Measurements from ENCODE around the gene CHAD.
"Not testable (repeated sequence)": the region's sequence is repeated elsewhere in the genome, so short reads cannot be mapped to it uniquely, and the experiment has no call there.

The CHAD gene

DNA sequence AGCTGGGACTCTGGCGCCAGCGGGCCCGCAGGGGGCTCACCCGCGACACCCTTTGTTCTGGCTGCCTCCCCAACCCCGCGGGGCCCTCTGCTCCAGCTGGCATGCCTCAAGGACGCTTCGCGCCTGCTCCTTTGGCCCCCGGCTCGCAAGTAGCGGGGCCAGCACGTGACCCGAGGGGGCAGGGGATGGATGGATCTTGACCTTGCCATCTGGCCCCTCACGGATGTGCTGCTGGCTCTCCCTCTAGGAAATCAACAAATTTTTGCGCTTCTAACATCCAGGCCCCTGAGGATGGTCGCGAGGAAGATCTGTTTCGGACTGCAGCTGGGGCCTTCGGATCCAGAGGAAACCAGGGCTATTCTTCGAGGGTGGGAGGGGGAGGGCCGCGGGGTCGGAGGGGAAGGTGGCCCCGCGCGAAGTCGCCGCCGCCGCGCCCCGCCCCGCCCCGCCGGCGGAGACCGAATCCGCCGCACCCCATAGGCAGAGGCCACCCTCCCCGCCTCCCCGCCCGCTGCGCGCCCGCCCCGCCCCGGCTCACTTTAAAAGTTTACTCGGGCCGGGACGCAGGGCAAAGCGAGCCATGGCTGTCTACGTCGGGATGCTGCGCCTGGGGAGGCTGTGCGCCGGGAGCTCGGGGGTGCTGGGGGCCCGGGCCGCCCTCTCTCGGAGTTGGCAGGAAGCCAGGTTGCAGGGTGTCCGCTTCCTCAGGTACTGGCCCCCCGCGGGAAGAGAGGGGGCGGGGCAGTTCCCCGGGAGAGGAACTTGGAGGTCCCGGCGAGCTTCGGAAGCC, 42.8 kb downstream of the CHAD start, which contains the start of gene ACSF2:
Gene ACSF2 (plus strand): TSS at position 537 of the 790 bp plus-strand sequence. CDS start 44 bp downstream, at position 581.
- no peak for DNase-seq

DNA sequence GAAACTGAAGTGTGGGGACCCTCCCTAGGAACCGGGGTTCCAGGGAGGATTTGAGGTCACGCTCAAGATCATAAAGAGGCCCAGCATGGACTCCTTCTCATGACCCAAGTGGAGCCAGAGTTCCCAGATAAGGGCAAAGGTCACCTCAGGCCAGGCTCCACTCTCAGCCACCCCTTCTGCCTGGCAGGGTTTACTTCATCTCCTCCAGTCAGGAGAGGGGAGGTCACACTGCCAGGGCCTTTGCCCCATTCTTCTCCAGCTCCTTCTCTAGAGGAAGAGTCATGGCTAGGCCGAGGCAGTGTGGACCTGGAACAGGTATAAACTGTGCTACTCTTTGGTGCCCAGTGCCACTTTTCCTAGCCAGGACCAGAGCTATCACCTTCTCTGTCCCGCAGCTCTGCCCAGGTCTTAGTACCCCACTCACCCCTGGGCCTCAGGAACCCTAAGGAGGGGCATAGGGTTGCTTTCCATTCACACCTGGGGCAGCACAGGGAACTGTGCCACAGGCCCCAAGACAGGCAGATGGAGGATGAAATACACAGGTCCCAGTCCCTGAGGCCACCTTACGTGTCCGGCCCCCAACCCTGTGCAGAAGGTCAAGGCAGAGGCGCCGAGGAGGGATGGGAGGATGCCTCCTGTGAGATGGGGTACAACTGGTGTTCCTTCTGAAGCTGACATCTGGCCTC, 43.5 kb downstream of the CHAD start:
- no peak for DNase-seq

DNA sequence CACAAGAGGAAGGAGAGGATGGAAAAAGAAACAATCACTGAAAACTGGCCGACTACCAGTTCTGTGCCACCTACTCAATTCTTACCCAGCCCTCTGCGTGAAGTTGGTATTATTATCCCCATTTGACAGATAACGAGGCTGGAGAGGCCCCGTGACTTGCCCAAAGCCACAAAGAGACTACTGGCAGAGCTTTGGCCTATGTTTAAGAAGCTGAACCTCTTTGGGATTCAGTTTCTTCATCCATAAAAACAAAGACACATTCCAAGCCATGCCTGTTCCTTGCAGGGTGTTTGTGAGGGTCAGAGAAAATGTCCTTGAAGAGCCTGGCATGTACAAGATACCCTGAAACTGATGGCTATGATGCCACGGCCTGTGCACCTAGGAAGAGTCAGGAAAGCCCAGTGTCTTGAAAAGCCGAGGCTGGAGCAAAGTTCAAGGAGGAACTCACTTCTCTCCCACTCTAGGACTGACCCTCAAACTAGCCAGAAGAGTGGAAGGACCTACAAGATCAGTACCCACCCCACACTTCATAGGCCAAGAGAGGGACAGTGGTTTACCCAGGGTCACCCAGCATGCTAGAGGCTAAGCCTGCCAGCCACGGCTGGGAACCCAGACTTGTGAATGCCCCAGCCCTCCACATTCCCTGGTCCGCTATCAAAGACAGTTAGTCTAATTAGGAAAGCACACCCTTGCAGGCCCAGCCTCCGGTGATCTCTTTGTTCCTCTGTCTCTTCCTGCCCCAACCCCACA, 44.3 kb downstream of the CHAD start:
- no peak for DNase-seq

DNA sequence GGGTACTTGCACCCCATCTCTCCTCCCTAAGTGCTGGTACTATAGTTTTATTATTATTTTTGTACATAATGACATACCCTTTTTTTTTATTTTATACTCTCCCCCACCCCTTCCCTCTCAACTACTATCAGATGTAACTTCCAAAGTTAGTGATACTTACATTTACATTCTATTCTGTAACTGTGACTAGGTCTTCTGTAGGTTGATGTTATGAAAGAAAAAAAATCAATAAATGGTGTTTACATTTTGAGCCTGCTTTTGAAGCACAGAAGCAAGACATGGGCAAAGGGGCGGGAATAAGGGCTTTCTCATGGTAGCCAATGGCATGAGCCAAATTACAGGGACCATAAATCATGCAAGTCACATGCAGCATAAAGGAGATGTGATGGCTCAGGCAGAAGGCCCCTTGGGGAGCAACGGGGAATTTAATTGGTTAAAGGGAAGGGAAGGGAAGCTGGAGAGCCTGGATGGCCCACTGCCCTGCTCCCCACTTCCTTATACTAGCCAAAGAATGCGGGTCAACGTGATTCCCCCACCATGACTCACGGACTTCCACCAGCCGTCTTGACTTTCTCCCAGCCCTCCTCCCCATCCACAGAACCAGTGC, 45.0 kb downstream of the CHAD start:
- DNase-seq = no peak

DNA sequence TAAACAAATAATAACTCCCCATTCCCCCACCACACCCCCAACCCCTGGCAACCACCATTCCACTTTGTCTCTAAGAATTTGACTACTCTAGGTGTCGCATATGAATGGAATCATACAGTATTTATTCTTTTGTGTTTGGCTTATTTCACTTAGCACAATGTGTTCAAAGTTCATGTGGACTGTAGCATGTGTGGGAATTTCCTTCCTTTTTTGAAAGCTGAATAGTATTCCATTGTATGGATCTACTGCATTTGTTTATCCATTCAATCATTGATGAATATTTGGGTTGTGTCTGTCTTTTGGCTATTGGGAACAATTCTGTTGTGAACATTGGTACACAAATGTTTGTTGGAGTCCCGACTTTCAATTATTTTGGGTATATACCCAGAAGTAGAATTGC, 45.9 kb downstream of the CHAD start:
- no peak for DNase-seq

DNA sequence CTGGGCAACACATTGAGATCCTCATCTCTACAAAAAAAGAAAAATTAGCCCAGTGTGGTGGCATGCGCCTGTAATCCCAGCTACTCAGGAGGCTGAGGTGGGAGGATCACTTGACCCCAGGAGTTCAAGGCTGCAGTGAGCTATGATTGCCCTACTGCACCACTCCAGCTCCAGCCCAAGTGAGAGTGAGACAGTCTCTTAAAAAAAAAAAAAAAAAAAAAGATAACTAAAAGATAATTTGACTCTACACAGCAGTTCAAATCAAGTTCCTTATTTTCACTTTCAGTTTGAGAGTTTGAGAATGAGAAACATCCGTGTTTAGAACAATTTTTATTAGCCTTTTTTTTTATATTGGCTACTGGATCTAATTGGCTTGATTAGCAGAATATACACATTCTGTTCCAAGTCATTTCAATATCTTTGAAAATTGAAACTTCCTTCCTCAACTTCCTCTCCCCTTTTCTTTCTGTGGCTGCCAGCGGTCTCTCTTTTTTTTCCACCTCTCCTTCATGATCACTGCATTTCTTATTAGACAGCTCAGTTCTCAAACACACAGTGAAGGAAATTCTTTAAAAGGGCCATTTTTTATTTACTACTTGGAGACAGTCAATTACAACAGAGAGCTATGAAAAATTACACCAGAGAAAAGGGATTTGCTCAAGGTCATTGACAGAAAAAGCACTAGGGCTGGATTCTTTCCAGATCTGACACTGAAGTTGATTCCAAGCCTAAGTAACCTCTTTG, 47.2 kb downstream of the CHAD start:
- DNase-seq = no peak

DNA sequence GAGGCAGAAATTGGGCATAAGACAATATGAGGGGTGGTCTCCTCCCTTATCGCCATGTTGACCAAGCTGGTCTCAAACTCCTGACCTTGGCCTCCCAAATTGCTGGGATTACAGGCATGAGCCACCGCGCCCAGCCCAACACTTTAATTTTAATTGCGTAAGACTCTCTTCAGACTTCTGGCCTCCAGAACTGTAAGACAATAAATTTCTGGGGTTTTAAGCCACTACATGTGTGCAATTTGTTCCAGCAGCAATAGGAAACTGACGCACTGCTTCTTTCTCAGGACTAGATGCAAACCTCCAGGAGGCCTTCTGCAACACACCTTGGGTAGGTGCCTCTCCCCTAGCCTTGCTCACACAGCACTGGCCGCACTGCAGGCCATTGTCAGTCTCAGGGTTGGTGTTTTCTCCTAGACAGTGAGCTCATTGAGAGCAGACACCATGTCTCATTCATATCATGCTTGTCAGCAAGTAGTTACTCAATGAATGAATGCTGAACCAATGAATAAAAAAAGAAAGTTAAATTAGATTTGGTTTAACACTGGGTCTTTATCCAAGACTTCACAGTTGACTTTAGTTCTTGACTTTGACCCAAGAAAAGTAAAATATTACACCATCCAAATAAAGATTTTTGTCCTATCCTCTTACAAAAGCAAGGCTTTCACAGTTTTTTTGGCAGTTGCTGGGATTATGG, 48.1 kb downstream of the CHAD start:
- DNase-seq = no peak

DNA sequence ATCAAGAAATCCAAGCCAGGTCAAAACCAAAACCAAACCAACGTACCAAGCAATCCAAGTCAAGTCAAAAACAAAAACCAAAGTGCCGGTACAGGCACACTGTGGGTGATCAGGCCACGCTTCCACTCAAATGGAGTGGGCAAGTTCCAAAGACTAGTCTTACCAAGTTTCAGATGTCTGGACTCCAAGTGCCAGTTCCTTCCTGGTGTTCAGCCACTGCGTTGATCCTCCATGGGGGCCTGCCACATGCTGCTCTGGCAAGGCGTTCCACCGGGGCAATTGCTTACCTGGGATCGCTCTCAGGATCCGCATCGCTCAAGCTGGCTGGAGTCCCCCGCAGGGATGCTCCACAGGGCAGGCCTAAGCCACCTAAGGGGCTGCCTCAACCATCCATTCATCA, 49.1 kb downstream of the CHAD start:
- not testable (repeated sequence) for DNase-seq

DNA sequence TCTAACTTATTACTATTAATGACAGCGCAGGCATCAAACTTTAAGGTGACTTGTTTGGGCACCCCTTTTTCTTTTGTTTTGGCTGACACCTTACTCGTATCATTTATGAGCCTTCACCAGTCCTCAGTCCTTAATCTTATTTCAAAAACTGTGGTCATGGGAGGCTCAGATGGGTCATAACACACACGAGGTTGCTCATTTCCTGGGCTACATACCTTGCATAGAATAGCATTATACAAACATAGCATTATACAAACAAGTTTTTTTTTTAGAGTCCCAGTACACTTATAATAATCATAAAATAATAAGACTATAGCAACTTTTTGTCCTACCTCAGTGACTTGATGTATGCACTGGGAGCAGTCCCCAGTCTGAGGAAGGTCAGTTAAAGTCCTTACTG, 53.9 kb downstream of the CHAD start:
- DNase-seq = no peak

Data from midbrain (tissue), 1 donor.